ENCODE data around the gene ECT2.
"Not testable (repeated sequence)": the region's sequence is repeated elsewhere in the genome, so short reads cannot be mapped to it uniquely, and the experiment has no call there.

The ECT2 gene

DNA sequence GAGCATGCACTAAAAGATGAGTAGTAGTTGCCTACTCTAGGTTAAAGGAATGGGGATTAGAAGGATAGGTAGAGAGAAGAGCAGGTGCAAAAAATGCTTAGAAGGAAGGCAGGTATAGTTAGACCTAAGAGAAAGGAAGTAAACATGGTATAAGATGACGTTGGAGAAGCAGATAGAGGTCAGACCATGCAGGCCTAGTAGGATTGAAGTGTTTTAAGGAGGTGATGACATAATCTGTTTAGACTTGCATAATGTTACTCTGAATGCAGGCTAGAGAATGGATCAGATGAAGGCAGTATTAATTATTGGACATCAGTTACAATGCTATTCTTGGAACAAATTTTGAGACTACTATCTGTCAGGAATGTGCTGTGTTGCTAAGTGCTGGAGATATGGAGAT, 11.1 kb upstream of the ECT2 start:
- no peak for DNase-seq (ENCODE audit: low read depth in 1 of 2, low spot score in 1 of 2)

DNA sequence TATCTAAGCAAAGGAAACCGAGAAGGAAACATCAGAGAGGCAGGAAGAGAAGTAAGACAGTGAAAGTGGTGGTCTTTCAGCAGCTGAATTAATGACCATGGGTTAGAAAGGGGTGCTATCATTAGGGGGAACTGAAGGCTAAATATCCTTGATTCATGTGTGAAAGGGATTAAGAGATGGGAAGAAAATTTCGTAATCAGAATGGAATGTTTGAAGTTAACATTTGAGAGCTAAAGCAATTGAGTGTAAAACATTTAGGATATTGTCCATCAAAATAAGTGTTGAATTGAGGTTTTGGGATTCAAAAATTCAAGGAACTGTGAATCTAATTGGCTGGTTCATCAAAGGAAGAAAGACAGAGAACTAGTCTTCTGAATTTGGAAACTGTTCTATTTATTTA, 4.1 kb upstream of the ECT2 start:
- no peak for DNase-seq (ENCODE audit: low read depth in 1 of 2, low spot score in 1 of 2)

DNA sequence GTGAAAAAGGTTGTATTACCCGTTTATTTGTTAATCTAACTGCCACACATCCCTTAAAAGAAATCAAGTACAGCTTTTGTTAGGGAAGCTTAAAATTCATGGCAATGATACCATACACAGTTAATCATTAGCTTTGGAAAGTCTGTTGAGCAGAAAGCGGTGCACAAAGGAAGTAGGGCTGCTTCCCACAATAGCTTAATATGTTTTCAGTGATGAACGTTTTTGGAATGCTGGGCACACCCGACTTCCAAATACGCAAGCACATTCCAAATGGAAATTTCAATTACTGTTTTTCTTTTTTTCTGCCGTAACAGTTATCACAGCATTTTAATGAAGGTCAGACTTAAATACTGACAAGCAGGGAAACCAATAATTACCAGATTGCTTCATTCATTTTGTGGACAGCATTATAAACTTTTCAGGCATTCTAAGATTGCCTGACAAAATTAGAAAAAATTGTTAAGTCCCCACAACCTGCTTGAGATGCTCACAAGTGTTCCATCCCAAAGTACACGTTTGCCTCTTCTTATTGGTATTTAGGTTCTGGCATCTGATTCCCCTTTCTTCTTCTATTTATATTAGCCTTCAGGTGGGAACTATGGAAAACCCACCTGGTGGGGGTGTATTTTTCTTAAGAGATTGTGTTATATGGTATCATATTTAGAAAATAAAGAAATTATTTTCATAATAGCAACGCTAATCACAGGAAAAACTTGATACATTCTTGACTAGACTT, 1.1 kb upstream of the ECT2 start:
- DNase-seq (ENCODE audit: low read depth in 1 of 2, low spot score in 1 of 2): no peak

DNA sequence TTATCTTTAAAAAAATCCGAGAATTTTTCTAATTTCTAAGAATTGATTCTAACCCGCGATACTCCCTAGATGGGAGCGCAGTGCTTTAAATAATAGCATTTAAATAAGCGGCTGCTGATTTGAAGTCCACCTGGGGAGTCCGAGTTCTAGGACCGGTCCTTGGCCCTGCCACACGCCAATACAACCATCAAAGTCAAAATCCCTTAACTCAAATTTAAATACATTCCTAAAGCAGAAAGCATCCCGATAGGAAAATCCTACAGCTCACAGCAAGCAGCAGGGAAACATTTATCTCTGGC, 508 bp upstream of the ECT2 start:
- no peak for DNase-seq (ENCODE audit: low read depth in 1 of 2, low spot score in 1 of 2)

DNA sequence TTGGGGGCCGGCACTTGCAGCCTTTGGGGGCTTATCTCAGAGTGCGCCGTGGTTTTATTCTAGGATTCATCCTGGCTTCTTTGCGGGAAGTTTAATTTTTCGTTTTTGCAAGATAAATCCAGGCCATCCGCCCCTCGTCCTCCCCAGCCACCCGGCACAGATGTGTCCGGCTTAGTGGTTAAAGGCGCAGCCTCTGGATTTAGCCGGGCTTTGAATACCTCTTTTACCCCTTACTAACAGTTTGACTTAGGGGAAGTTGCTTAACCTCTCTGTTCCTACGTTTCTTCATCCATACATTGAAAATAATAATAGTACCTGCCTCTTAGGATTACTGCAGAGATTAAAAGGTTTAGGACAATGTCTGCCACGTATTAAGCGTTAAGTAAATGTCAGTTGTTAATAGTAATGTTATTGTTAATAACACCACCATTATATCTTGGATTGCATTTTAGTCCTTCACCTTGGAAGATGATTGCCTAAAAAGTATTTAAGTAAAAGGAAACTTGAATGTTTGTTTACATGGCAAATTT, 714 bp downstream of the ECT2 start:
- no peak for DNase-seq (ENCODE audit: low read depth in 1 of 2, low spot score in 1 of 2)

DNA sequence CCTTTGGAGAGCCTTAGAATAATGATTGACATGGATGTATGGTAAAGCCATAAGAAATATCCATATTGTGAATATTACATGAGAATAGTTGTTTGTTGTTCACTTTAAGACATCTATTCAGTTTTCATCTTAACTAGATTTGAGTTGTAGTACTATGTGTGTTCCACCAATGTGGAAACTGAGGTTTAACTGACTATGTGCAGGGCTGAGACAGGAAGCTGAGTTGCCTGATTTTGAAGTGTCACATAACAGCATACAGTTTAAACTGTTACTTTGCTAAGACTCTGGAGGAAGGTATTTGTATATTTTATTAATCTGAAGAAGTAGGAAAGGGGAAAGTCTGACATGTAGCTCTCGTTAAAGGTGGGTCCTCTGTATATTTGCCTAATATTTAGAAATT, 2.1 kb downstream of the ECT2 start:
- DNase-seq (ENCODE audit: low read depth in 1 of 2, low spot score in 1 of 2): no peak

DNA sequence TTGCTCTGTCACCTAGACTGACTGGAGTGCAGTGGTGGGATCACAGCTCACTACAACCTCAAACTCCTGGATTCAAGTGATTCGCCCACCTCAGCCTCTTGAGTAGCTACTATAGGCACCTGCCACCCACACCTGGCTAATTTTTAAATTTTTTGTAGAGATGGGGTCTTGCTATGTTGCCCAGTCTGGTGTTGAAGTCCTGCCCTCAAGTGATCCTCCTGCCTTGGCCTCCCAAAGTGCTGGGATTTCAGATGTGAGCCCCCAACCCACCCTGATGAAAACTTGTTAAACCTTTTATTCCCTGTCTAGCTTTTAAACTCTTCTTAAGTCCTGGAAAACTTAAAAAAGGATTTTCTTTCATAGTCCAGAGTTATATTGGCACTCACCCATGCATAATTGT, 2.6 kb downstream of the ECT2 start:
- no peak for DNase-seq (ENCODE audit: low read depth in 1 of 2, low spot score in 1 of 2)

DNA sequence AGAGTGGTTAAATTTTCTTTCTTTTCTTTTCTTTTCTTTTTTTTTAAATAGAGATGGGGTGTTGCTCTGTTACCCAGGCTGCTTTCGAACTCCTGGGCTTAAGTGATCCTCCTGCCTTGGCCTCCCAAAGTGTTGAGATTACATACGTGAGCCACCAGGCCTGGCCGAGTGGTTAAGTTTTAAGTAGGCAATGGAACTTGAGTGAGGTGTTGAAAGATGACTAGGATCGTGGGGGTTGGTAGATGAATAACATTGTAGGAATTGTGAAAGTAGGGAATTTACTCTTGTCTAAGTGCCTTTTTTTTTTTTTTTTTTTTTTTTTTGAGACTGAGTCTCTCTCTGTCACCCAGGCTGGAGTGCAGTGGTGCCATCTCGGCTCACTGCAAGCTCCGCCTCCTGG, 9.9 kb downstream of the ECT2 start:
- not testable (repeated sequence) for DNase-seq (ENCODE audit: low read depth in 1 of 2, low spot score in 1 of 2)

DNA sequence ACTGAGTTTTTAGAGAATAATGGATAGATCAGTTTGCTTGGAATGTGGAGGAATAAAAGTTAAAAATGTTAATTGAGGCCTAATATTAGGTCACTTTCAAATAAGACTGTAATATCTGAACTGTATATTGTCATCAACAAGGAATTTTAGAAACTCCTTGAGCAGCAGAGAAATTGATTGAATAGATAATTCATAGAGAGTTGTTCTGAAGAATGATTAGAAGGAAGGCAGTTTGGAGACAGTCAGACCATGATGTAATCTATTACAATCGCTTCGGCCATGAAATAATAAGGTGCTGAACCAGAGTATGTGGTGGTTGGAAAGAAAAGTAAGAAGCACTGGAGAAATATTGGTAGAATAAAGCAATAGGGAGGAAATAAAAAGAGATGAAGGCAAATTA, 15.7 kb downstream of the ECT2 start:
- no peak for DNase-seq (ENCODE audit: low read depth in 1 of 2, low spot score in 1 of 2)

DNA sequence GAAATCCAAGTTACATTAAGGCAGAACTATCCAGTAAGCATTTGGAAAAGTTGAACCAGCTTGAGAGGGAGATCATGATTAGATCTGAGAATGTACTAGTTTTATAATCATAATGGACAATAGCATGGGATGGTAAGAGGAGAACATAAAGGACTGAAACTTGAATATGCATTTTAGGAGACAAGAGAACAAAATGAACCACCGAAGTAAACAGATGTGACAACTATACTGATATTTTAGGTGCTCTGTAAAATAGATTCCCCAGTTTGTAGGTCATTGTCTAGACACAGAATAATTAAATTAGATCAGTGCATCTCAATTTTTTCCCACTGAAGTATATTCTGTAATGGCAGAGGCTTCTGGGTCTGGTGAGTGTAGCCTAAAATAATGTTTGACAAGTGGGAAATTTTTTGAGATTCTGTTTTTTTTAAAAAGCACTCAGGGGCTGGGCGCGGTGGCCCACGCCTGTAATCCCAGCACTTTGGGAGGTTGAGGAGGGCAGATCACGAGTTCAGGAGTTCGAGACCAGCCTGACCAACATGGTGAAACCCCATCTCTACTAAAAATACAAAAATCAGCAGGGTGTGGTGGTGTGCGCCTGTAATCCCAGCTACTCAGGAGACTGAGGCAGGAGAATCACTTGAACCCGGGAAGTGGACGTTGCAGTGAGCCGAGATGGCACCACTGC, 16.3 kb downstream of the ECT2 start:
- no peak for DNase-seq (ENCODE audit: low read depth in 1 of 2, low spot score in 1 of 2)

DNA sequence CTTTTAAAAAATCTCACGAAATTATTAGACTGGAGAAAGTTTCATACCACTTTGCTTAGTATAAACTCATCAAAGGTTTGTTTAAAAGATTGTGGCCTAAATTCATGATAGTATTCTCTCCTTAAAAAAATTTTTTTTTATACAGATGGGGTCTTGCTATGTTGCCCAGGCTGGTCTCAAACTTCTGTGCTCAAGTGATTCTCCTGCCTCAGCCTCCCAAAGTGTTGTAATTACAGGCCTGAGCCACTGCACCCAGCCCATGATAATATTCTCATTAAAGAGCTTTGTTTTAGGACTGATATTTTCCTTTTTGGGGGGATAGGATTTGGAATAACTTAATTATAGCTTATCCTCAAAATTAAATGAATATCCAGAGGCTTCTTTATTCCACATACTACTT, 19.9 kb downstream of the ECT2 start:
- DNase-seq (ENCODE audit: low read depth in 1 of 2, low spot score in 1 of 2): no peak

DNA sequence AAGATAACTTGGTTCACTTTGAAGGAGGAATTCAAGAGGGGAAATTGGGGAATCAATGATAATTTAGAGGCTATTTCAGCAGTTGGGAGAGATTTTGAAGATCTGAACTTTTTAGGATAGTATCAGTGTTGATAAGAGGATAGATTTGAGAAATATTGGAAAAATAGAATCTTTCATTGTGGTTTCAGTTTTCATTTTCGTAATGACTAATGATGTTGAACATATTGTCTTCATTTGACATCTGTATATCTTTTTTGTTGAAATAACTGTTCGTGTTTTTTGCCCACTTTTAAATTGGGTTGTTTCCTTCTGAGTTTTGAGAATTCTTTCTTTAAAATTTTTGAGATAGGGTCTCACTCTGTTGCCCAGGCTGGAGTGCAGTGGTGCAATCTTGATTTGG, 21.1 kb downstream of the ECT2 start:
- DNase-seq (ENCODE audit: low read depth in 1 of 2, low spot score in 1 of 2): no peak

DNA sequence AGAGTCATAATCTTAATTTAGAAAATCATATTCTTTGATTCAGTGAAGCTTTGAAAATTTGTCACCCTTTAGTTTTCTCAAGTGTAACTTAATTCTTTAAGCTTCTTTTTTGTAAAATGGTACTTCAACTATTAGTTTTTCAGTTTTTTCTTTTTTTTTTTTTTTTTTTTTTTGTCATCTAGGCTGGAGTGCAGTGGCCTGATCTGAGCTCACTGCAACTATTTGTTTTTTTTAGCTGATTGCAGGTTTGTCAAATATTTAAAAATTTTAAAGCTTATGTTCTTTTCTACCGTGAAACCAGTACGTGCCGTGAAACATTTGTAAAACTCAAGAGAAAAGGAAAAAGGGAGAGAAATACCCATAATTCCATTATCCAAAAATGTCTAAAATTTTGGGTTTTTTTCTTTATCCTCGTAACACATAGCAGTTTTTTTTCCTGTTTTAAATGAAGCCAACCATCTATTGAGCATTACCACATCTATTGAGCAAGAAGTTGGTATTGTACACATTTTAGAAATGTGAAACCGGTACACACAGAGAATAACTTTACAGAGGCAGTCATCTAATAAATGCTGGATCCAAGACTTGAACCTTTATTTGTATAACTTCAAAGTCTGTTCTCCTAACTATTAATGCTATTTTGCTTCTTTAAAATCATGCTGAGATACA, 25.7 kb downstream of the ECT2 start:
- no peak for DNase-seq (ENCODE audit: low read depth in 1 of 2, low spot score in 1 of 2)

DNA sequence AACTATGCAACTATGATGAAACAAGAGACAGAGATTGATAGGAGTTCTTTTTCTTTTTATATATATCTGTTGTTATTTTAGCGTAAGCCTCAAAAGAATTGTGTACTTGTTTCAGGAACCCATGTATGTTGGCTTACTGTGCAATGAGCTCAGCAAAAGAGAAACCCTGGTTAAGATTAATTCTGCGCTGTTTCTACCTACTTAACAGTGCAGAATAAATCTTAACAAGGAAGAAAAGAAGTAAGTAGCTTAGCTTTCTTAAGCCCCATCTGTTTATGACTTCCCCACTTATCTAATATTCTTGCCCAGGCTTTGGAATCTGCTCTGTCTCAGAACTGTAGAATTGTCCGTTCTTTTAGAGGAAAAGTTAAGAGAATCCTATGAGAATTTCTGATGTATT, 27.4 kb downstream of the ECT2 start:
- no peak for DNase-seq (ENCODE audit: low read depth in 1 of 2, low spot score in 1 of 2)

DNA sequence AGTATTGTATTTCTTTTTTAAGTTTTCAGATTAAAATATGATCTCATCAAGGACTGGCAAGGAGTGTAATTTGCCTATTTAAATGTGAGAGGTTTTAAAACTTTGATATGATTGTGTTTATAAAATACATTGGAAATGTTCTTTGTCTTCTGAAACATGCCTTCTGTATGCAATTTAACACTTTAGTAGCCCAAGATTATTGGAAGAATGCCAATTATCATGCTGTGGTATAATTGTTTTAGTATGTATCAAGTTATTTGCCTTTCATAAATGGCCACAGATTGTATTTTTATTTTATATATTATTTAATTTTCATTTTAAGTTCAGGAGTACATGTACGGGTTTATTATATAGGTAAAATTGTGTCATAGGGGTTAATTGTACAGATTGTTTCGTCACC, 31.7 kb downstream of the ECT2 start:
- DNase-seq (ENCODE audit: low read depth in 1 of 2, low spot score in 1 of 2): no peak

DNA sequence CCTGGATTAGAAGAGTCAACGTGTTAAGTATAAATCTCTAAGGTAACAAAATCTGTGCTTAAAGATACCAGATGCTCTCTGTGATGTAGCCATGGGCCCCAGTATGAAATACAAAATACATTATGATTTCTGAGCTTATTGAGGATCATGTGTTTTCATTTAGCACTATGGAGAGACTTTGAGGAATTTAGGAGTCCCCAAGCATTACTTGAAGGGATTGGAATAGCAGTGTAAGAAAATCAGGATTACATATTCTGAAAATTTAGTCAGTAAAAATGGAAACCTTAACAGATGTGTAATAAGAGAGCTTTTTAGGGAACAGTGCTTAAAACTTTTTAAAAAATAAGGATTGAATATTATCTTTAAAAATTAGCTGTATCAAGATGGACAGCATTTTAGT, 35.5 kb downstream of the ECT2 start:
- DNase-seq (ENCODE audit: low read depth in 1 of 2, low spot score in 1 of 2): no peak

DNA sequence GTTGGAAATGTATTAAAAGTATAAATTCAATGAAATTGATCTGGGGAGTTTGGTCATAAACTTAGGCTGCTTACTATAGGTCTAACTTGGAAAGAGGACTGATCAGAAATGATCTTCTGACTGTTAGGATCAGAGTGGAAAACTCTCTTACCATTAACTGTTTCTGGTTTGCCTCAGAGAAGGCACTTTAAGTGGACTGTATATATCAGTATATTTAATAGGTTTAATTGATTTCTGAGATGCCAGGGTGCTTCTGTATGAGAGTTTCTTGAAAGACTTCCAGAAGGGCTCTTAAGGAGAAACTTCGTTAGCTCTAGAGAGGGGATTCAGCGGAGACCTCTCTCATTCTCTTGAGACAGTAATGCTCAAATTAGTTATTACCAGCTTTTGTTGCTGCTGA, 36.5 kb downstream of the ECT2 start:
- DNase-seq (ENCODE audit: low read depth in 1 of 2, low spot score in 1 of 2): no peak

DNA sequence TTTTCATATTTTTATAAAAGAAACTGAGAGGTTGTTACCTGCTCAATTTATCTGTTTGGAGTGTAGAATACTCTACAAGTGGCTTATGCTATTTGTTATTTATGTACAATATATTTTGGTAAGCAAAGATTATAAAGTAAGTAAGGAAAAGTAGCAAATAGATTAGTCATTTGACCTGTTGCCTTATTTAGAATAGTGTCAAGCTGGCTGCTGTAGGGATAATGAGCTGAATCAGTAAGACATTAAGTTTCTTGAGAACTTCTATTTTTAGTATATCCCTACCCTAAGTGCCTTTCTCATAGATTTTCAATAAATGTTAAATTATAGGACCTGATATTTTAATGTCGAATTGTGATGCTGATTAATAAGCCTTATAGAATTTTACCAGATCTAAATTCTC, 37.2 kb downstream of the ECT2 start:
- no peak for DNase-seq (ENCODE audit: low read depth in 1 of 2, low spot score in 1 of 2)

DNA sequence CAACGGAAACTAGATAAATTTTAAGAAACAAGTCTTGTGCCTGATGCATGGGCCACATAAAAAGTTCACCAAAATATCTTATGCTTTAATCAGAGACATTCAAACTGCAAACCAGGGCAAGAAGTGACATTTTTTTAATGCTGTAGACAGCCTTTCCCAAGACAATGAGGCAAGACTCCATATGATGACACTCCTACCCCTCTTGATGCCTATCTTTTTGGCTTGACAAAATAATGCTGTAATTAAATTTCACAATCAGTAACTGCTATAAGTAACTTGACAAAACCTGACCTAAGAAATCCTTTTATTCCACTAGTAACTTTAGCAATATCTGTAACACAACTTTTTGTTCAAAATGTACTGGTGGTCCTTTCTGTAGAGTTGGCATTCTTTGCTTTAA, 48.7 kb downstream of the ECT2 start:
- DNase-seq (ENCODE audit: low read depth in 1 of 2, low spot score in 1 of 2): no peak

DNA sequence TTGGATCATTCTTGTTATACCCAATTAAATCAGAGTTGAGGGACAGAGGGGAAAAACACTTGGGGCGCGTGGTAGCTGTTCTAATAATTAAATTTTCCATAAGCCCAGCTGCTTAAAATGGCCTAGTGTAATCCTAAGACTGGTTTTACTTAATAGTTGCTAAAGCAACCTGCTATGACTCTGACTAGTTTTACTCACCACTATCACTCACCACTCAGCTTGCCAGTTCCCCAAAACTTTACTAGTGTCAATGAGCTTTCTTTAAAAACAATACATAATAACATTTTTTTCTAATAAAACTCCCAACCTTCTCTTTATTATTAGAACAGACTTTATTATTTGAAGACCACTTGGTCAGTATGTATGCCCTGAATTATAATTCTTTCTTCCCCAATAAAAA, 49.6 kb downstream of the ECT2 start:
- DNase-seq (ENCODE audit: low read depth in 1 of 2, low spot score in 1 of 2): no peak

DNA sequence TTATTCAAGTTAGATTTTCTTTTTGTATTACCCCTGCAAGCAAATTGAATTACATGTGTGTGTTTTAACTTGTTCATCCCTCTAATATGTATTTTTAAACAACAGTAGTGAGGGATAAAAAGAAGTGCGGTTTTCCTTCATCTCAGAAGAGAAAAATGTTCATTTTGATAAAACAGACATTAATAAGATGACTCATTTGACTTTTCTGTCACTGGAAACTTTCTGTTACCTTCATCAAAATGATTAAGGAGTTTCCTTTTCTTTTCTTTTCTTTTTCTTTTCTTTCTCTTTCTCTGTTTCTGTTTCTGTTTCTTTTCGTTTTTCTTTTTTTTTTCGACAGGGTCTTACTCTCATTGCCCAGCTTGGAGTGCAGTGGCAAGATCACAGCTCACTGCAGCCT, 53.0 kb downstream of the ECT2 start:
- DNase-seq (ENCODE audit: low read depth in 1 of 2, low spot score in 1 of 2): no peak

DNA sequence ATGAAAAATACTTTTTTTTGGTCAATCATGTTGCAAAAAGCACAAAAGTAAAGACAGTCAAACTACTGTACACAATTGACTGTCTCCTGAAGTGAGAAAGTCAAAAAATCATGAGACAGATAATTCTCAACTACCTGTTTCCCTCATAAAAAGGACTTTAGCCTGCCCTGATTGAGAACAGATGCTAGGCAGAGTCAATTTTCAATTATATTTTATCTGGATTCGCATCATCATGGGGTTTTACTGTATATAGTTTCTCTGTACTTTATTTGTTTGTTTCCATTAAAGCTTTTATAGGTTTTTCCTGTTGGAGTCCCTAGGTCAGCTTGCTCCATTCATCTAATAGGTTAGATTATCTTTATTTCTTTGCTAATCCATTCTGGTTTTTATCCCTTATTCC, 53.8 kb downstream of the ECT2 start:
- DNase-seq (ENCODE audit: low read depth in 1 of 2, low spot score in 1 of 2): no peak

Data from activated T-helper 1 cell treated with anti-CD3 and anti-CD28 coated beads, Interleukin-2, amount 50 U/mL, for 16 hours (primary cell).